T follicular helper cell (primary cell): ENCODE measurements around the gene PSTPIP1.
A peak's percentile ranks its signal among the peaks of the same experiment; 100 is the strongest.

Source experiments
- DNase-seq: peaks from one replicate; pipeline ENCODE4 v3.0.0-alpha.2; 2020; ENCODE audit warnings: low read depth

The PSTPIP1 gene

DNA sequence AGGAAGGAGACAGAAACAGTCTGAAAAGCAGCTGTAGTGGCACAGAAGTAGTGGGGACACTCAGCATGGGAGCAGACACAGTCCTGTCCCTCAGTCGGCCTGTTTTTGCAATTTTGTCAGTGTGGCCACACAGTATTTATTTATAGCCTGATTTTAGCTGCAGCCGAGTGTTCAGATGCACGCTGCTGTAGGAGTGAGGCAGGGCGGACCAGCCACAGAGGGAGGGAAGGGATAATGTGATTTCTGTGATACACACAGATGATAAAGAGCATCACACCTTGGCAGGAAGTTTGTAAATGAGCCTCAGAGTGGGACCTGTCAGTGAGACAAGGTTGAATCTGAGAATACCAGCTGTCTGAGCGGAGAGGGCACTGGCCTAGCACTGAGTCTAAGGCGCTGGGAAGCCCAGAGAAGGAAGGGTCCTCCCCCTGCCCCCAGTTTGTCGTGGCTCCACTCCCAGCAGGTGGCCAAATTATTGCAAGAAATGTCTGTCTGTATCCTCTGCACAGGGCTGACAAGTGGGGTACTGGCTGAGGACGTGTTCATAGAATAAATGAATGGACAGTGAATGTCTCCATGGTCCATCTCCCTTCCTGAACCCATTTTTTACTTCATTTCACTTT, 3.8 kb downstream of the PSTPIP1 start:
- no peak for DNase-seq

- DNase-seq = no peak
Measured at GRCh38 chr15:76999996-77000395, 5.1 kb downstream of the PSTPIP1 start.

DNA sequence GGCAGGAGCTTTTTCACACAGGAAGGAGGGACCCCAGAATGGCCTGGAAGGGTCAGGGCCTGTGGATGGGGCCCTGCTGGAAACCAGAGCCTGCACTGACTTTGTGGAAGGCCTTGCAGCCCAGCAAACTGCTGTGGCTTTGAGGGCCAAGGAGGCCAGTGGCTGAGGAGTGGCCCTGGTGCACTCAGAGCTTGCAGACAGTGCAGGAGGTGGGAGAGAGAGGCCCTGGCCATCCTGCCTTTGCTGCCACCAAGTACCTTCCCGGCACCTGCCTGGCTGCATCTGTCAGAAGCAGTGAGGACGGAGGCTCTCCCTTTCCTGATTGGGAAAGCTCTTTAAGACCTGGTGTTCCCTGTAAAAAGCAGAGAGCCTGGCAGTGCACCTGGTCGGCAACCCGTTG, 6.4 kb downstream of the PSTPIP1 start:
- DNase-seq = no peak

- DNase-seq = no peak
Measured at GRCh38 chr15:77001966-77002365, 7.0 kb downstream of the PSTPIP1 start.

- DNase-seq = no peak
Measured at GRCh38 chr15:77002436-77002835, 7.5 kb downstream of the PSTPIP1 start.

- peak; percentile 44 for DNase-seq
Measured at GRCh38 chr15:77002954-77003912, 8.3 kb downstream of the PSTPIP1 start.

DNA sequence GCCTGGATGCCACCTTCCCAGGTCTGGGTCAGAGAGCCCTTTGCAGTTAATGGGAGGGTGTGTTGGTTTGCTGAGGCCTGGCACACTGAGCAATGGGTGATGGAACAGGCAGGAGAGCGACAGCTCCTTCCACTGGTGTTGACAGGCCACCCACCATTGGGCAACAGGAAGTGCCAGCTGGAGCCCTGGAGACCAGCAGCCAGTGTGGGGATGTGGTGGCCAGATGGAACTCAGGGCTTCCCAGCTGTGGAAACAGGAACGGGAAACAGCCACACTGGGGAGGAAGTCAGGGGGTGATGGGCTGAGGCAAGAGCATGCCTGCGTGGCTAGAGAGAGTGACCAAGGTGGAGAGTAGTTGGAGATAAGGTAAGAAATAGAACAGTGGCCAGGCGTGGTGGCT, 9.3 kb downstream of the PSTPIP1 start:
- DNase-seq = no peak

- no peak for DNase-seq
Measured at GRCh38 chr15:77009176-77009575, 14.2 kb downstream of the PSTPIP1 start.

- no peak for DNase-seq
Measured at GRCh38 chr15:77009646-77010311, 14.9 kb downstream of the PSTPIP1 start.

- DNase-seq = no peak
Measured at GRCh38 chr15:77010312-77010686, 15.4 kb downstream of the PSTPIP1 start.

GRCh38 chr15:77010857-77011256, 15.9 kb downstream of the PSTPIP1 start:
- no peak for DNase-seq

GRCh38 chr15:77012117-77012712, 17.3 kb downstream of the PSTPIP1 start:
- DNase-seq = no peak

DNA sequence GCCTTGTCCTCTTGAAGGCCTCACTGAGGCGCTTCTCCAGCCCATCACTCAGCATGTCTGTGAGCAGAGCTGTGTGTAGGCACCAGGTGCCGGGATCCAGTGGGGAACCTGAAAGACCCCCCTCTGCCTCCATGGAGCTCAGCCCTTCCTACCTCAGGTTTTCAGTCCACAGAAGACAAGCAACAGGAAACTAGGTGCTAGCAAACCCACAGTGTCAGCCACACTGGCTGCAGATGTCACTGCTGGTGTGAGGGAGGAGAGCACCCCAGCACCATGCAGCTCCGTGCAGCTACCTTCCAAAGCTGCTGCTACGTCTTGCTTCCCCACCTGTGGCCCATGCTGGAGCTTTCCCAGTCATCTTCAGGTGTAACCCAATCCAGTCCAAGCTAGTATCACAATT, 17.9 kb downstream of the PSTPIP1 start:
- peak; percentile 30 for DNase-seq

- DNase-seq = peak; percentile 77
Measured at GRCh38 chr15:77013776-77014131, 18.8 kb downstream of the PSTPIP1 start.

DNA sequence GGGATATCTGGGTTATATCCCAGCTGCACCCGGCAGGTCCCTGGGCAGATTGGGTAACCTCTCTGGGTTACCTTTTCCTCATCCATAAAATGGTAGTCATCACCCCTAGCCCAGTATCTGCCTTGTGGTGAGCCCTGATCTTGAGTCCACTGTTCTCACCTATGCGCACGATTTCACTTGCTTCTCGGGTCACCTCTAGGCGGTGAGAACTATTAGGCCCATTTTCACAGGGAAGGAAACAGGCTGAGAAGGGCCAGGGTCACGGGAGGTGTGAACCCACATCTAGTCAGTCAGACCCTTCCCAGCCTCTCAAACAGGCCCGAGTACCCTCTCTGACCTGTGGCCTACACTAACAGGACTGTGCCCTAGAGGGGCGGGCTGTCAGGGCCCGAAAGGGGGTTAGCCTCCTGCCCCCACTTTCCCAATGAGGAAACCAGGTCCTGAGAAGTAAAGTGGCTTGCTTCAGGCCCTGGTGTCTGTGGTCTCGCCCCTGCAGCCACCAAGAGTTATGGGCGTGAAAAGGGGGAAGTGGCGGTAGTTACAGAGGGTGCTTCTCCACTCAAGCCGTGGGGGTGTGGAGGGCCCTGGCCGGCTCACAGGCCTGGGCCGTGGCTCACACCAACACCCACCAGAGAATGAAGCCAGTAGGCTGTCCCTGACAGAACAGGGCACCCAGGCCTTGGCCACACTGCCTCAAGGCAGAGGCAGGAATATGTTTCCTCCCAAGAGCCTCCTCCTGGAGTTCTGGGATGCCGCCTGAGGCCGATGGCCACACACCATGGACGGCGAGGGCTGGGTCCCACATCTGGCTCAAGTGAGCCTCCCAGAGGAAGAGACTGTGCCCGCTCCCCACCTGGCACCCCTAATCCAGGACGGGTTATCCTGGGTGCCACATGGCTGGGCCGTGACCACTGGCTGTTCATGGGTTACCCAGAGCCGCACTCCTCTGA, 19.5 kb downstream of the PSTPIP1 start:
- no peak for DNase-seq

- DNase-seq = no peak
Measured at GRCh38 chr15:77015646-77016320, 20.9 kb downstream of the PSTPIP1 start.

- no peak for DNase-seq
Measured at GRCh38 chr15:77016321-77016695, 21.4 kb downstream of the PSTPIP1 start.

- DNase-seq = no peak
Measured at GRCh38 chr15:77017091-77017660, 22.2 kb downstream of the PSTPIP1 start.

DNA sequence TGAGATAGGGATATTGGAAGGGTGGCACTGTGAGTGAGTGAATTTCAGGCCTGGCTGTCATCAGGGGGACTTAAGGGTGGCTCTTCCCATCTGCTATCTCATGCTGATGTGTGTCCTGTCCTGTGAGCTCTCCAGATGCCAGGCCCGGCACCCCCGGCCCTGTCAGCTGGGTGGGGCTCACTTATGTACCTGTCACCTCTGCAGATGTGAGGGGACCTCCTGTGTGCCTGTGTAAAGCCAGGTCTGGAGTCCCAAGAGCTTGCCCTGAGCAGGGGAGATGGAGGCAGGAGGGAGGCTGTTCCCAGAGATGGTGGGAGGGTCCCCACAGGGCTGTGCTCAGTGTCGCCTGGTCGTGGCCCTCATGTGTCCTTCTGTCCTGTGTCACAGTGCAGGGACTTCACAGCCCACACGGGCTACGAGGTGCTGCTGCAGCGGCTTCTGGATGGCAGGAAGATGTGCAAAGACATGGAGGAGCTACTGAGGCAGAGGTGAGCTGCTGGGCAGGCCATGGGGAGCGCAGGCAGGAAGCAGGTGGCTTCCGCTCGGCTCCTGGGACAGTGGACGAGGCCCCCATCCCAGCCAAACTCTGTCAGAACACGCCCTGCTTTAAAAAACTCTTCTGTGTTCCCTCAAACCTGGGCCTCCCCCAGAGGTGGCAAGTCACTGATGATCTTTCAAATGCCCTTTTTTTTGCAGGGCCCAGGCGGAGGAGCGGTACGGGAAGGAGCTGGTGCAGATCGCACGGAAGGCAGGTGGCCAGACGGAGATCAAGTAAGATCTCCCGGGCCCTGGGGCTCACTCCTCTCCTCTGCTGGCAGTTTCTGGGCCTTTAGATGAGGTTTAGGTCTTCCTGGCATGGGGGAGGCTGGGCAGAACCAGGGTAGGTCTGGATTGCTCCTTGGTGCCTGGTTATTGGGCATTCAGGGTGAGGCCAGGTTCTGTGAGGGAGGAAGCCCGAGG, 23.1 kb downstream of the PSTPIP1 start:
- DNase-seq = no peak
